Esophagus muscularis mucosa (tissue), 4 donors: Measurements from ENCODE around the gene C19orf53.

Experiments used
- CTCF ChIP-seq, 3 experiments: fragments of 200-600 bp in 2 of 3; fragments of 450-650 bp in 1 of 3; sonication (generic) in 2 of 3; IDR thresholded peaks; one replicate each; pipeline ENCODE4 v1.5.1; 2017 to 2019; ENCODE audit warnings: antibody characterized with exemption in 3 of 3, mild to moderate bottlenecking in 2 of 3, moderate library complexity in 1 of 3
- EP300 ChIP-seq: sonication (generic); formaldehyde crosslinking; IDR thresholded peaks from one replicate; pipeline ENCODE4 v1.6.1; 2017; ENCODE audit warnings: antibody characterized with exemption
- POLR2A ChIP-seq: fragments of 450-650 bp; IDR thresholded peaks from one replicate; pipeline ENCODE4 v1.6.1; 2017; ENCODE audit warnings: antibody characterized with exemption, moderate library complexity, mild to moderate bottlenecking, low read depth
- POLR2AphosphoS5 ChIP-seq, 2 donors: sonication (generic); formaldehyde crosslinking; IDR thresholded peaks; one replicate each; pipeline ENCODE4 v1.6.1; 2017; ENCODE audit warnings: antibody characterized with exemption in 2 of 2

GRCh38 chr19:13823256-13823655, 49.0 kb downstream of the C19orf53 start:
- TF ChIP-seq POLR2A (no peak), EP300 (no peak), CTCF (IDR thresholded peaks at IDR 0.05) (no peak), POLR2AphosphoS5 (IDR thresholded peaks at IDR 0.05) (no peak)
